GM19193 (cell line): ENCODE results near the gene CACNA1C.

Source experiments
- POLR2A ChIP-seq: IDR thresholded peaks from 4 replicates; pipeline ENCODE4 v1.6.1; 2011; ENCODE audit not compliant: insufficient read depth, insufficient read length; ENCODE audit errors: extremely low read depth

CACNA1C gene

GRCh38 chr12:2481951-2482350 is 429.2 kb downstream of the CACNA1C start:
- no peak for TF ChIP-seq POLR2A

GRCh38 chr12:2482938-2483660 is 430.3 kb downstream of the CACNA1C start:
- no peak for TF ChIP-seq POLR2A

GRCh38 chr12:2483713-2484112 is 430.9 kb downstream of the CACNA1C start:
- no peak for TF ChIP-seq POLR2A

- TF ChIP-seq POLR2A = no peak
Observed at GRCh38 chr12:2484141-2484776, 431.5 kb downstream of the CACNA1C start.

GRCh38 chr12:2485681-2486080 is 432.9 kb downstream of the CACNA1C start:
- no peak for TF ChIP-seq POLR2A

- TF ChIP-seq POLR2A = no peak
Observed at GRCh38 chr12:2486796-2487195, 434.0 kb downstream of the CACNA1C start.

GRCh38 chr12:2487278-2487677 is 434.5 kb downstream of the CACNA1C start:
- TF ChIP-seq POLR2A = no peak

GRCh38 chr12:2488131-2488530 is 435.3 kb downstream of the CACNA1C start:
- TF ChIP-seq POLR2A = no peak

- no peak for TF ChIP-seq POLR2A
Observed at GRCh38 chr12:2488596-2488995, 435.8 kb downstream of the CACNA1C start.

GRCh38 chr12:2489275-2489674 is 436.5 kb downstream of the CACNA1C start:
- no peak for TF ChIP-seq POLR2A

- TF ChIP-seq POLR2A = no peak
Observed at GRCh38 chr12:2490831-2491230, 438.0 kb downstream of the CACNA1C start.

GRCh38 chr12:2492236-2492635 is 439.4 kb downstream of the CACNA1C start:
- no peak for TF ChIP-seq POLR2A

- no peak for TF ChIP-seq POLR2A
Observed at GRCh38 chr12:2493086-2493485, 440.3 kb downstream of the CACNA1C start.

- TF ChIP-seq POLR2A = no peak
Observed at GRCh38 chr12:2494486-2495192, 441.9 kb downstream of the CACNA1C start.

- TF ChIP-seq POLR2A = no peak
Observed at GRCh38 chr12:2495417-2496112, 442.8 kb downstream of the CACNA1C start.

GRCh38 chr12:2498964-2499500 is 446.2 kb downstream of the CACNA1C start:
- no peak for TF ChIP-seq POLR2A
